Measurements from ENCODE around the gene CARD9. TPM values are rescaled to one million over a fixed set of nuclear protein-coding genes. Genes with fewer than 3 reads are reported as not detected.

CARD9 gene
- total and polyA plus RNA-seq, 2 of the 8 experiments (the other 6 are each of a cell fraction or from before 2014, with no cell fraction given), result 0.15 to 1.1 TPM

DNA sequence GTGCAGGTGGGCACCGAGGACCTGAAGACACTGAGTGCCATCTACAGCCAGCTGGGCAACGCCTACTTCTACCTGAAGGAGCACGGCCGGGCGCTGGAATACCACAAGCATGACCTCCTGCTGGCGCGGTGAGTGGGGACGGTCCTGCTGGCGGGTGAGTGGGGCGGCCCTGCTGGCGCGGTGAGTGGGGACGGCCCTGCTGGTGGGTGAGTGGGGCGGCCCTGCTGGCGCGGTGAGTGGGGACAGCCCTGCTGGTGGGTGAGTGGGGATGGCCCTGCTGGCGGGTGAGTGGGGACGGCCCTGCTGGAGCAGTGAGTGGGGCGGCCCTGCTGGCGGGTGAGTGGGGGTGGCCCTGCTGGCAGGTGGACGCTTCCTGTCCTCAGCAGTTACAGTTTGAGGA is 38.9 kb downstream of the CARD9 start (continued):
- no peak for TF ChIP-seq CHD7 (IDR thresholded peaks at IDR 0.05; ENCODE audit: insufficient replicate concordance, low read length)
- no peak for TF ChIP-seq CHD1 (IDR thresholded peaks at IDR 0.05; ENCODE audit: low read depth, low read length)
- TF ChIP-seq RBBP5 (IDR thresholded peaks at IDR 0.05; ENCODE audit: borderline replicate concordance, low read depth, low read length), result no peak
- no peak for TF ChIP-seq BCL11A (IDR thresholded peaks at IDR 0.05; ENCODE audit: low read depth in 2 of 2, low read length in 2 of 2)
- TF ChIP-seq TAF1 (IDR thresholded peaks at IDR 0.05; ENCODE audit: low read depth, low read length), result no peak
- no peak for TF ChIP-seq NRF1 (IDR thresholded peaks at IDR 0.05; ENCODE audit: low read depth, low read length)
- TF ChIP-seq KDM1A (IDR thresholded peaks at IDR 0.05; ENCODE audit: borderline replicate concordance, low read length), result no peak
- TF ChIP-seq KDM5A (IDR thresholded peaks at IDR 0.05; ENCODE audit: low read length), result no peak
- no peak for TF ChIP-seq MAFK (IDR thresholded peaks at IDR 0.05; ENCODE audit: low read depth, low read length)
- TF ChIP-seq SIX5 (IDR thresholded peaks at IDR 0.05; ENCODE audit: low read depth, low read length), result no peak
- no peak for TF ChIP-seq TAF7 (optimal IDR thresholded peaks at IDR 0.05; ENCODE audit: borderline replicate concordance, low read depth, low read length)
- no peak for TF ChIP-seq HDAC6 (IDR thresholded peaks at IDR 0.05; ENCODE audit: low read depth, low read length)
